Measurements from ENCODE around the gene RHEX. TPM values are rescaled to one million over a fixed set of nuclear protein-coding genes. Genes with fewer than 3 reads are reported as not detected.
A peak's percentile ranks its signal among the peaks of the same experiment; 100 is the strongest.

Gene RHEX
- total and polyA plus RNA-seq, 2 donors (not counting 1 experiment from before 2014, with no cell fraction given): 1.8 to 12.8 TPM

- Mint-ChIP-seq H3K4me1 (peaks cover 37% of the 10 kb centered on the region), H3K27ac (no peak overlapping the region), H3K27me3 (no peaks in the 10 kb centered on the region), H3K9me3 (ENCODE audit: insufficient read depth) (no peaks in the 10 kb centered on the region), H3K4me3 (no peak overlapping the region)
- no peak for TF ChIP-seq CTCF (IDR thresholded peaks at IDR 0.05)
- no peak for TF ChIP-seq EZH2 (IDR thresholded peaks at IDR 0.05; ENCODE audit: borderline replicate concordance, insufficient read depth, low read depth, low read length, poor library complexity, severe bottlenecking)
- H3K27me3 ChIP-seq (replicated peaks in 1 of 4; ENCODE audit: control extremely low read depth in 1 of 4, control insufficient read depth in 3 of 4, insufficient read depth in 4 of 4, low read length in 3 of 4): no peaks in the 10 kb centered on the region
- no CpG with 5 or more reads among the region's 1 CpG for WGBS (ENCODE audit: insufficient coverage)
- ChIA-PET CTCF (interaction anchor here (0.6 to 7.3 kb wide), 3 partner anchors 14 to 44 kb away, joined by 3 to 44 read pairs (median 9); no protein-coding TSS in a partner anchor), POLR2A (no interaction called here)
- H3K4me2 ChIP-seq (replicated peaks; ENCODE audit: low read depth, low read length, poor library complexity, severe bottlenecking): no peak overlapping the region
- H3K36me3 ChIP-seq (replicated peaks in 1 of 2; ENCODE audit: control extremely low read depth in 1 of 2, control insufficient read depth in 1 of 2, extremely low read depth in 1 of 2, insufficient read depth in 2 of 2, low read length in 1 of 2): no peaks in the 10 kb centered on the region
- no peaks in the 10 kb centered on the region for H4K20me1 ChIP-seq (ENCODE audit: control insufficient read depth, insufficient read depth, low read length, poor library complexity, severe bottlenecking)
- ATAC-seq (ENCODE audit: low read depth) (no peak), DNase-seq (no peak)
- no peak overlapping the region for H3K9ac ChIP-seq (ENCODE audit: low read length)
- H3K4me3 ChIP-seq (ENCODE audit: control extremely low read depth in 1 of 5, extremely low read depth in 1 of 5, insufficient read depth in 1 of 5, low read depth in 2 of 5, low read length in 4 of 5): no peak overlapping the region
- H3K9me3 ChIP-seq (ENCODE audit: control extremely low read depth in 1 of 3, control insufficient read depth in 2 of 3, insufficient read depth in 1 of 3, low read length in 2 of 3): no peaks in the 10 kb centered on the region
- no peak overlapping the region for H2AFZ ChIP-seq (ENCODE audit: insufficient read depth, low read depth, low read length, poor library complexity, severe bottlenecking)
- no peaks in the 10 kb centered on the region for H3K79me2 ChIP-seq (ENCODE audit: control insufficient read depth, insufficient read depth, low read length)
- H3K4me1 ChIP-seq (ENCODE audit: control insufficient read depth in 2 of 2, insufficient read depth in 2 of 2, low read length in 2 of 2): peaks cover 17 to 19% of the 10 kb centered on the region in 2 donors
- intact Hi-C loops (cut with micrococcal nuclease): no loop called here
- no peak overlapping the region for H3K27ac ChIP-seq (ENCODE audit: low read length in 2 of 2)
These were observed 26.2 kb downstream of the RHEX start for GRCh38 chr1:206079135-206079534.

- H3K79me2 ChIP-seq (ENCODE audit: control insufficient read depth, insufficient read depth, low read length): no peaks in the 10 kb centered on the region
- H3K4me2 ChIP-seq (replicated peaks; ENCODE audit: low read depth, low read length, poor library complexity, severe bottlenecking): peak overlapping the region; percentile 17
- ChIA-PET CTCF (interaction anchor here (1.3 to 7.3 kb wide), 4 partner anchors 13 to 103 kb away, joined by 4 to 44 read pairs (median 7); no protein-coding TSS in a partner anchor), POLR2A (interaction anchor here (0.8 kb wide), 1 partner anchor 46 kb away, joined by 3 read pairs; no protein-coding TSS in a partner anchor)
- no peak overlapping the region for H3K9ac ChIP-seq (ENCODE audit: low read length)
- Mint-ChIP-seq H3K4me1 (peaks cover 32% of the 10 kb centered on the region), H3K9me3 (ENCODE audit: insufficient read depth) (no peaks in the 10 kb centered on the region), H3K27ac (no peak overlapping the region), H3K4me3 (peak overlapping the region; percentile 8), H3K27me3 (no peaks in the 10 kb centered on the region)
- intact Hi-C loops (cut with micrococcal nuclease): no loop called here
- H3K4me3 ChIP-seq (ENCODE audit: control extremely low read depth in 1 of 5, extremely low read depth in 1 of 5, insufficient read depth in 1 of 5, low read depth in 2 of 5, low read length in 4 of 5): no peak overlapping the region
- ATAC-seq (ENCODE audit: low read depth): no peak
- peaks cover 13 to 19% of the 10 kb centered on the region in 2 donors for H3K4me1 ChIP-seq (ENCODE audit: control insufficient read depth in 2 of 2, insufficient read depth in 2 of 2, low read length in 2 of 2)
- no peaks in the 10 kb centered on the region for H3K36me3 ChIP-seq (replicated peaks in 1 of 2; ENCODE audit: control extremely low read depth in 1 of 2, control insufficient read depth in 1 of 2, extremely low read depth in 1 of 2, insufficient read depth in 2 of 2, low read length in 1 of 2)
- no peak for DNase-seq
- no peak overlapping the region for H3K27ac ChIP-seq (ENCODE audit: low read length in 2 of 2)
- H4K20me1 ChIP-seq (ENCODE audit: control insufficient read depth, insufficient read depth, low read length, poor library complexity, severe bottlenecking): no peaks in the 10 kb centered on the region
- WGBS (ENCODE audit: insufficient coverage): 34% methylated on average over 6 of the region's 8 CpGs
- H3K9me3 ChIP-seq (ENCODE audit: control extremely low read depth in 1 of 3, control insufficient read depth in 2 of 3, insufficient read depth in 1 of 3, low read length in 2 of 3): no peaks in the 10 kb centered on the region
- TF ChIP-seq EZH2 (IDR thresholded peaks at IDR 0.05; ENCODE audit: borderline replicate concordance, insufficient read depth, low read depth, low read length, poor library complexity, severe bottlenecking): no peak
- H3K27me3 ChIP-seq (replicated peaks in 1 of 4; ENCODE audit: control extremely low read depth in 1 of 4, control insufficient read depth in 3 of 4, insufficient read depth in 4 of 4, low read length in 3 of 4): no peaks in the 10 kb centered on the region
- no peak overlapping the region for H2AFZ ChIP-seq (ENCODE audit: insufficient read depth, low read depth, low read length, poor library complexity, severe bottlenecking)
These were observed 27.2 kb downstream of the RHEX start for GRCh38 chr1:206080026-206080820.
